ENCODE measurements around the gene DNAH9. TPM values are rescaled to one million over a fixed set of nuclear protein-coding genes. Genes with fewer than 3 reads are reported as not detected.

The DNAH9 gene
- polyA plus RNA-seq, 2 of the 4 experiments (the other 2 are of a cell fraction): 0.03 to 0.04 TPM

- DNase-seq (ENCODE audit: low read depth in 1 of 2, low spot score in 1 of 2) (peak; percentile 58 to 59), ATAC-seq (no peak; a peak in 2 of 6 replicates), FAIRE-seq (no peak)
- peak overlapping the region; percentile 88 to 94 for H3K27ac ChIP-seq
- peak overlapping the region; percentile 74 for H3K4me2 ChIP-seq
- ChIA-PET POLR2A (interaction anchor here (0.6 to 4.2 kb wide), 52 partner anchors 8 to 1352 kb away, joined by 3 to 217 read pairs (median 4); partner anchors contain the start of genes ELAC2, MAP2K4 and TMEM220), CTCF (interaction anchor here (0.9 to 2.9 kb wide), 10 partner anchors 11 to 1259 kb away, joined by 3 to 24 read pairs (median 4); no protein-coding TSS in a partner anchor)
- TF ChIP-seq CHD2 (IDR thresholded peaks at IDR 0.05; ENCODE audit: low read length, partially characterized antibody) (no peak), ESRRA (IDR thresholded peaks at IDR 0.05; ENCODE audit: borderline replicate concordance, low read length) (no peak), TFCP2L1 (CRISPR knock-in tag; IDR thresholded peaks at IDR 0.05) (peak; percentile 60; the same call in 1 of the 2 replicates), RFX5 (IDR thresholded peaks at IDR 0.05) (0 out of 2 replicates have a peak, but pooled peaks have one; percentile 56), BHLHE40 (IDR thresholded peaks at IDR 0.05; ENCODE audit: low read depth, low read length) (no peak)
- H3K4me3 ChIP-seq: peak overlapping the region; percentile 70
- H3K9me3 ChIP-seq: no peaks in the 10 kb centered on the region
- H3K4me1 ChIP-seq: peaks cover 8% of the 10 kb centered on the region
- WGBS (ENCODE audit: missing lambda C conversion rate): under 1% methylated on average over 12 of the region's 14 CpGs
These were observed 398.5 kb downstream of the DNAH9 start for GRCh38 chr17:11996722-11997146.

DNA sequence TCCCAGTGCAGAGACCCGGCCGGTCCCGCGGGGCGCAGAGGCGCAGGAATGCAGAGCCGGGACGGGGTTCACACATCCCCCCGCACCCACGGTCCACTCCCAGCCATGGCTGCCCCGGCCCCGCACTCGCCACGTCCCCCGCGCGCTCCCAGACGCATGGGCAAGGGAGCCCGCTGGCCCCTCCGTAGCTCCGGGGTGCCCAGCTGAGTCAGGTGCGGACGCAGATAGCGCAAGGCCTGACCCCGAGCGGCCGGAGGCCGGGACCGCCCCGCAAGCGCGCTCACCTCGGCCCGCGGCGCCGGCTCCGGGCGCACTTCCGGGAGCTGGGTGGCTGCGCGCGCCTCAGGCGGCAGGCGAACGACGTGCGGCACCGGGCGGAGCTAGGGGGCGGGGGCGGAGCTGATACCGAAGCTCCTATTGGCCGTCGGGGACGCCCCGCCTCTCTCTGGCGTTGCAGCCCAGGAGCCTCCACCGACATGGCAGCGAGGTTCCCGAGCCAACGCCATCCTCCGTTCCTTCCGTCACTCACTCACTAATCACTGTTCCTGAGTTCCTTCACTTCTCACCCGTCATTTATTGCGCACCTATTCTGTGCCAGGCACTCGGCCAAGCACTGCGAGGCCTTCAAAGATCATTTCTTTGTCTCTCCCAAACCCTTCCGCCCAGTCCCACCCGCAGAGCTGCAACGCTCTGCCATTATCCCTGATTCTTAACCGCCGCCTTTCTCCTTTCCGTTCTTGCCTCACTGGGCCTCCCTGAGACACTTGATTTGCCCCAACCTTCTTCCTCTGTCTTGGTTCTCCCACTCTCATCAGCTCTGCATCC lies 399.1 kb downstream of the DNAH9 start, which contains the start of gene ZNF18:
Gene ZNF18 (minus strand): TSS at position 329 of the 825 bp plus-strand sequence. CDS start 4,646 bp downstream, outside the sequence.
- peak within 1 kb of the TSS; percentile 85 for H3K4me2 ChIP-seq
- 3% methylated on average over 24 of the region's 74 CpGs for WGBS (ENCODE audit: missing lambda C conversion rate)
- H3K27ac ChIP-seq: peak within 1 kb of the TSS; percentile 88 to 94
- no peak for FAIRE-seq
- peak; percentile 95 to 96 for DNase-seq (ENCODE audit: low read depth in 1 of 2, low spot score in 1 of 2)
- no peak for TF ChIP-seq FOXS1 (CRISPR knock-in tag; IDR thresholded peaks at IDR 0.05)
- TF ChIP-seq CTCF (IDR thresholded peaks at IDR 0.05): no peak
- TF ChIP-seq, protein P1, sequence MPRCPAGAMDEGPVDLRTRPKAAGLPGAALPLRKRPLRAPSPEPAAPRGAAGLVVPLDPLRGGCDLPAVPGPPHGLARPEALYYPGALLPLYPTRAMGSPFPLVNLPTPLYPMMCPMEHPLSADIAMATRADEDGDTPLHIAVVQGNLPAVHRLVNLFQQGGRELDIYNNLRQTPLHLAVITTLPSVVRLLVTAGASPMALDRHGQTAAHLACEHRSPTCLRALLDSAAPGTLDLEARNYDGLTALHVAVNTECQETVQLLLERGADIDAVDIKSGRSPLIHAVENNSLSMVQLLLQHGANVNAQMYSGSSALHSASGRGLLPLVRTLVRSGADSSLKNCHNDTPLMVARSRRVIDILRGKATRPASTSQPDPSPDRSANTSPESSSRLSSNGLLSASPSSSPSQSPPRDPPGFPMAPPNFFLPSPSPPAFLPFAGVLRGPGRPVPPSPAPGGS (IDR thresholded peaks at IDR 0.05): peak; percentile 96; the same call in 2 of the 3 replicates
- no peak for TF ChIP-seq MAZ (IDR thresholded peaks at IDR 0.05; ENCODE audit: borderline replicate concordance, low read depth, low read length)
- TF ChIP-seq JUN (IDR thresholded peaks at IDR 0.05): peak; percentile 91 to 96
- TF ChIP-seq EHMT2 (IDR thresholded peaks at IDR 0.05; ENCODE audit: low read depth): no peak
- TF ChIP-seq, protein P2, sequence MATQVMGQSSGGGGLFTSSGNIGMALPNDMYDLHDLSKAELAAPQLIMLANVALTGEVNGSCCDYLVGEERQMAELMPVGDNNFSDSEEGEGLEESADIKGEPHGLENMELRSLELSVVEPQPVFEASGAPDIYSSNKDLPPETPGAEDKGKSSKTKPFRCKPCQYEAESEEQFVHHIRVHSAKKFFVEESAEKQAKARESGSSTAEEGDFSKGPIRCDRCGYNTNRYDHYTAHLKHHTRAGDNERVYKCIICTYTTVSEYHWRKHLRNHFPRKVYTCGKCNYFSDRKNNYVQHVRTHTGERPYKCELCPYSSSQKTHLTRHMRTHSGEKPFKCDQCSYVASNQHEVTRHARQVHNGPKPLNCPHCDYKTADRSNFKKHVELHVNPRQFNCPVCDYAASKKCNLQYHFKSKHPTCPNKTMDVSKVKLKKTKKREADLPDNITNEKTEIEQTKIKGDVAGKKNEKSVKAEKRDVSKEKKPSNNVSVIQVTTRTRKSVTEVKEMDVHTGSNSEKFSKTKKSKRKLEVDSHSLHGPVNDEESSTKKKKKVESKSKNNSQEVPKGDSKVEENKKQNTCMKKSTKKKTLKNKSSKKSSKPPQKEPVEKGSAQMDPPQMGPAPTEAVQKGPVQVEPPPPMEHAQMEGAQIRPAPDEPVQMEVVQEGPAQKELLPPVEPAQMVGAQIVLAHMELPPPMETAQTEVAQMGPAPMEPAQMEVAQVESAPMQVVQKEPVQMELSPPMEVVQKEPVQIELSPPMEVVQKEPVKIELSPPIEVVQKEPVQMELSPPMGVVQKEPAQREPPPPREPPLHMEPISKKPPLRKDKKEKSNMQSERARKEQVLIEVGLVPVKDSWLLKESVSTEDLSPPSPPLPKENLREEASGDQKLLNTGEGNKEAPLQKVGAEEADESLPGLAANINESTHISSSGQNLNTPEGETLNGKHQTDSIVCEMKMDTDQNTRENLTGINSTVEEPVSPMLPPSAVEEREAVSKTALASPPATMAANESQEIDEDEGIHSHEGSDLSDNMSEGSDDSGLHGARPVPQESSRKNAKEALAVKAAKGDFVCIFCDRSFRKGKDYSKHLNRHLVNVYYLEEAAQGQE (IDR thresholded peaks at IDR 0.05): 0 out of 2 replicates have a peak, but pooled peaks have one; percentile 19
- TF ChIP-seq SMC3 (IDR thresholded peaks at IDR 0.05): 0 out of 3 replicates have a peak, but pooled peaks have one; percentile 5
- no peak for TF ChIP-seq ELK1 (IDR thresholded peaks at IDR 0.05; ENCODE audit: low read depth, low read length)
- TF ChIP-seq RAD21 (conservative IDR thresholded peaks at IDR 0.05 in 1 of 2, IDR thresholded peaks at IDR 0.05 in 1 of 2): 0 out of 5 replicates have a peak, but pooled peaks of 1 of the 2 experiments have one; percentile 16
- no peak for TF ChIP-seq E2F6 (IDR thresholded peaks at IDR 0.05; ENCODE audit: borderline replicate concordance, low read depth)
- TF ChIP-seq HEYL (CRISPR knock-in tag; IDR thresholded peaks at IDR 0.05): no peak
- peak; percentile 100 for TF ChIP-seq POLR2A (IDR thresholded peaks at IDR 0.05; ENCODE audit: low read length)
- no peak for TF ChIP-seq HOXB13 (CRISPR knock-in tag; IDR thresholded peaks at IDR 0.05; ENCODE audit: low read depth)
- peak; percentile 98 for TF ChIP-seq PHF8 (IDR thresholded peaks at IDR 0.05; ENCODE audit: borderline replicate concordance, low read depth)
- no peak for TF ChIP-seq JUNB (IDR thresholded peaks at IDR 0.05)
- no peak for TF ChIP-seq HOXB5 (CRISPR knock-in tag; IDR thresholded peaks at IDR 0.05)
- peaks cover 8% of the 10 kb centered on the region for H3K4me1 ChIP-seq
- H3K4me3 ChIP-seq: peak within 1 kb of the TSS; percentile 70
- peak; percentile 94 to 99 for ATAC-seq
- ChIA-PET POLR2A (interaction anchor here (0.6 to 4.2 kb wide), 59 partner anchors 9 to 1353 kb away, joined by 3 to 217 read pairs (median 4); partner anchors contain the start of genes ELAC2, MAP2K4 and TMEM220), CTCF (interaction anchor here (0.6 to 2.9 kb wide), 10 partner anchors 10 to 1419 kb away, joined by 3 to 24 read pairs (median 4); no protein-coding TSS in a partner anchor)
- no peaks in the 10 kb centered on the region for H3K9me3 ChIP-seq
